ENCODE data around the gene GRIK4. TPM values are rescaled to one million over a fixed set of nuclear protein-coding genes. Genes with fewer than 3 reads are reported as not detected.
A peak's percentile ranks its signal among the peaks of the same experiment; 100 is the strongest.
"Not testable (repeated sequence)": the region's sequence is repeated elsewhere in the genome, so short reads cannot be mapped to it uniquely, and the experiment has no call there.

The GRIK4 gene
- total RNA-seq, 1 experiment from 2014 or later = 0.14 TPM

DNA sequence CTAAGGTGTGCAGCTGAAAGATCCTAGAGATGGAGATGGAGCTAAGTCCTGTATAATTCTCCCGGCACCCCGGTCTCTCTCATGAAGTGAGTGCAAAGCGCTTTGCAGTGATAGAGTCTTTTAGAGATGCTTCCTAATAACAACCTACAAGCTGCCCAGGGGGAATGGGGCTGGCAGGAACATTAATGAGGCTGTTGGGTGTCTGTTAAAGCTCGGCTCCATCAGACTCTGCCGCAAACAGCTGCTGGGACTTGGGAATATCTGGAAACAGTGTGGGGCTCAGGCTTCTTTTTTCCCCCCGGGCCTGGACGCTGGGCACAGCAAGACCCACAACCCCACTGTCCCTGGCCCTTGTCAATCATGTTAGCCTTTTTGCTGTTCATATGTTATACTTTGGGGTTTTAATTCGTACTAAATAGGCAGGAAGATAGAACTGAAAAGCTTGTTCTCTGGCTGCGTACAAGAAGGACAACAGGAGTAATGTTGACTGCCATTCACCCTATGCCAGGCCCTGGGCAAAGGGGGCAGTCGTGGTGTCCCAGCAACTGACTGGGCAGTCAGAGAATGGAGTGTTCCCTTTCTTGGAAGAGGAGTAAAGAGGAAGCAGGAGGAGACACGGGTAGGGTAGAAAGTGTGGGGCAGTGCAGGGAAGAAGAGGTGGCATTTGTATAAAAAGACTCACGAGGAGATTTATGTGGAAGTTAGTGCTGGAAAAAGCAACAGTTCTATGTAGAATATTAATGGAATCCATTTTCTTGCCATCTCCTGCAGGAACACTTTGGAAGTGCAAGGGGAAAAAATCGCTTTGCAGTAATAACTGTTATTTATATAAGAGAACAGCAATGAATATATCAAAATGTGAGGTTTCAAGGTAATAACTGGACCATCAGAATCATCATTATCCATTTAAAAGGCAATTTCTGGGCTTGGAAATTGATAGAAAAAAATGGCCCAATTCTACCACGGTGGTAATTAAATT is 232.8 kb downstream of the GRIK4 start:
- DNase-seq (ENCODE audit: low spot score) = no peak

DNA sequence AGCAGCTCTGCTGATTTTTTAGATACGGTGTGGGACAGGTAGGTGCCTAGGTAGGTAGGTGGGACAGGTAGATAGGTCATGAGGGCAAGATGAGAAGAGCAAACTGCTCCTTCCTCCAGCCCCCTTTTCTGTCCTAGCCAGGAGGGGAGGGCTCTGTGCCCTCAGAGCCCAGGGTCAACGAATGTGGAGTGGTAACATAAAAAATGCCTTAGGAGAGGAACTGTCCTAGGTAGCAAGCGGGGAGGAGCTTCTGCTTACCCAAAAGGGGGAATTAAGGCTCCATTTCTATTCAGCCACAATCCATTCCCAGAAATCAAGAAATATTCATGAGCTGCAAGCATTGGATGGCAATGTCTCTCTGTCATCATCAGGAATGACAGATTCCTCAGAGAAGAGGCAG is 234.8 kb downstream of the GRIK4 start:
- DNase-seq (ENCODE audit: low spot score) = no peak

DNA sequence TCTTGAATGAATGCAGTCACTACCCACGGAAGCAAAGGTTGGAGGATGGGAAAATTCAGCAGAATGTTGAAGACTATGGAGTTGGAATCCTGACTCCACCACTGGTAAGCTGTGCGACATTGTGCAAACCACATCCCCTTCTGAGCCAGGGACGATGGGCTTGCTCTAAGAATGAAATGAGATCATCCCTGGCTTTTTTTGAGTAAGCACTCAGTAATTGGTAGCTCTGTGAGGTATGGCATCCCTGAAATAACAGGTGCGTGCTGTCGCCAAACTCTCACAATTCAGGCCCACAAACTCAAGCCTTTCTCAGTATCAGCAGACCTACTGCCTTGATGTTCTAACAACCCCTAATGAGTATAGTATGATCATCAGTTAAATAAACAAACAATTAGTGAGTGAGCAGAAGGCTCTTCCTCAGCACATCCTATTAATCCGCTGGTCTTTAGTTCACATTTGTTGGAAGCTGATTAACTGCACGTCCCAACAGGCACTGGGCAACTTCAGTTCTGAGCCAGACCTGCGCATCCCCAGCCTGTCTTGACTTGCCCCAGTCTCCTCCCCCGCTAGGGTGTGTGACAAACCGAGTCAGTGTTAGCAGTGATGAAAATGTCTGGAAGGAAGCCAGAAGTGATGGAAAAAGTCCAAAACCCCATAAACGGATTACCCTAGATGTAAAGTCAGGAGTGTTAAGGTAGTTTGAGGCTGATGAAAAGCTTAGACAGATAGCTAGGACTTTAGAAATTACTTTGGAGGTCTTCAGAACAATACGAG is 235.5 kb downstream of the GRIK4 start:
- DNase-seq (ENCODE audit: low spot score) = no peak

DNA sequence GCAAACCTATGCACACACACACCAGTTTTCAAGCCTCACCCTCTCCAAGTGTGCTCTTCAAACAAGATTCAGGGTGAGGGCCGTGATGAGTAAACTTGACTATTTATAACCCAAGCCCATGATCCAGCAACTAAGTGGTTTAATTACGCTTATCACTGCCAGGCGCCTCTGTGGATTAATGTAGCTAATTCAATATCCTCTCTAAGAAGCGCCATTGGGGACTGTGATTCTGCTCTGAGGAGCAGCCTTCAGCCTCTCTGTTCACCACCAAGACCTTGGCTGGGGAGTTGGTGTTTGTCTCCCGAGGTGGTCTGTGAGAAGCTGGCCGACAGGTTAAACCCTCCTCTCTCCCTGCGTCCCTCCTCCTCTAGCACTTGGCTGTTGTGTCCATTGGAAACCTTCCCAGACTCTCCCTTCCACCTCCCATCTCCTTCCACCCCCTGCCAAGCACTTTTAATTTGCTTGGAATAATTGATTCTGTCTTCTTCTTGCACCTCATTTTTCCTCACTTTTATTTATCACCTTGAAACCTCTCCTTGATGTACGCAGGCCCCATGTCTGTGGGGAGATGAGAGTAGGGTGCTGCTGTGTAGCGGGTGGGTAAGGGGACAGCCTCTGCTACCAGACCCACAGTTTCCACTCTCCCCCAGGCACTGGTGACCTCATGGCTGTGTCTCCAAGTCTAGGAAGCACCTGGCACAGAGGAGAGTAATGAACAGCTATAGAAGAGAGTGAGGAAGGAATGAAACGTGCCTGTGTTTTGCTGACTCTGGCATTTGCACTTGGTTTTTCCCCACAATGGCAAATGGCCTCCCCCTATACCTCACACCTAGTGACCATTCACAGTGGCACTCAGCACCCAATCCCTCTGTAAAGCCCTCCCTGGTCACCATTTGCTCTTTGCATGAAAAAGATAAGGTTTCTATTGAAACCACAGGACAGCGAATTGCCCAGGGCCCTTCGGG is 236.6 kb downstream of the GRIK4 start:
- no peak for DNase-seq (ENCODE audit: low spot score)

DNA sequence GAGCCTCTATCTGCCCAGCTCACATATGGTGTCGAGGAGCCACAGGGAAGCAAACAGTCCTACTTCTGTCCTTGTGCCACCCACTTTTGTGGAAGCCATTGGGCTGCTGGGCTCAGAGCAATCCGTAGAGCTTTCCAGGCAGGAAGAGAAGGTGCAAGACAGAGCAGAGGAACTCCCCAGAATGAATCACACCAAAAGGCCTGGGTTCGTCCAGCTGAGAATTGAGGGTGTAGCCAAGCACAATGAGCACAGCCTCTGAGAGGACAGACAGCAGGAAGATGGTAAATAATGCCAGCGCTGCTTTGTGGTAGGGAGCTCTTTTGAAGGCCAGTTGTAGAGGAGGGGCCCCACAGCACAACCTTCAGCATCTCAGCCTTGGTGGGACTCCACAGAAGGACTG is 237.8 kb downstream of the GRIK4 start:
- DNase-seq (ENCODE audit: low spot score) = no peak

DNA sequence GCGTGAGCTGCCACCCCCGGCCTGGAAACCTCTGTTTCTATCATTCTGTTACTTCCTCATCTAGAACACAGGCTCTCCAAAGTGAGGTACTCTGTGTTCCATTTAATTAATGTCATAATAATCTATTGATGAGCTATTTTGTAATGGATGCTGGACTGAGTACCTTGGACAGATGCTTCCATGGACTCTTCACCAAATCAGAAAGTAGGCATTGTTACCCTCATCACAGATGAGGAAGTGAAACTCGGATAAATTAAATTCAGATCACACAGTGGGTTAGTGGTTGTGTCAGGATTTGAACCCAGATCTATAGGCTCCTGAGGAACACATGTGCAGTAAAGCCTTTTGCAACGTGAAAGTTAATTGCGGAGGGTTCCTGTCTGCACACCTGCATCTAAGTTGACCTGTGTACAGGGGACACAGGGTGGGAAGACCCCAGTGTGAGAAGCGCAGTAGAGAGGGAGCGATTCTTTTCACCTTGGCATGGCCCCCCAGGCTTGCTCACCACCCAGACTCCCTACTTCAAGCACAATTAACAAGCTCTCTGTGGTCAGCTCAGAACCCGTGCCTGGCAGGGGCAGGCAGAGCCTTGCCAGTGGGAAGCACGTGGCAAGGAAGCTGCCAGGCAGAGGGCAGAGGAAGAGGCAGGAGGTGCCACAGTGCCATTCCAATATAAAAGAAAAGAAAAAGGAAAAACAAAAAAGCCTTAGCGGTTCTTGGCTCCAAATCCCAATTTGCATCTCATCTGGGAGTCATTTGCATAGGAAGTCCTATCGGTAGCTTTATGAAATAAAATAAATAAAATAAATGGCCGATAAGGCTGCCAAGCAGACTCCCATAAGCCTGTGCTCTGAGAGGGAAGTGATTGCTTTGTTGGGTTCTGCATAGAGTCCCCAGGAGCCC is 239.3 kb downstream of the GRIK4 start:
- no peak for DNase-seq (ENCODE audit: low spot score)

DNA sequence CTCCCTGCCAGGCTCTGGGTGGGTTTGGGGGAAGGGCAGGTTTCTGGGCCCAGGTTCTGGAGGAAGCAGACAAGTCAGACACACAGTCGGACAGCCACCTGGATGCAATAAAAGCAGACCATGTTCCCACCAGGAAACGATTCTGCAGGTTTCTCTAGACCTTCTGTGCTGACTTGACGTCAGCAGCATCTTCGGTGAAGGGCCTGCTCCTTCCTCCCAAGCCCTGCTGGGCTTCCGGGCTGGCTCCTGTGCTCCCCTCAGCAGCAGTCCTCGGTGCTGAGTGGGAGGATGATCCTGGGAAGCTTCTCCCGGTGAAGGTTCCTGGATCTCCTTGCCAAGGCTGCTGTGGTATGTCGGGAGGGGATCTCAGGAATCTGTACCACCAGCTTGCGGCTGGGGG is 240.0 kb downstream of the GRIK4 start:
- DNase-seq (ENCODE audit: low spot score) = no peak

DNA sequence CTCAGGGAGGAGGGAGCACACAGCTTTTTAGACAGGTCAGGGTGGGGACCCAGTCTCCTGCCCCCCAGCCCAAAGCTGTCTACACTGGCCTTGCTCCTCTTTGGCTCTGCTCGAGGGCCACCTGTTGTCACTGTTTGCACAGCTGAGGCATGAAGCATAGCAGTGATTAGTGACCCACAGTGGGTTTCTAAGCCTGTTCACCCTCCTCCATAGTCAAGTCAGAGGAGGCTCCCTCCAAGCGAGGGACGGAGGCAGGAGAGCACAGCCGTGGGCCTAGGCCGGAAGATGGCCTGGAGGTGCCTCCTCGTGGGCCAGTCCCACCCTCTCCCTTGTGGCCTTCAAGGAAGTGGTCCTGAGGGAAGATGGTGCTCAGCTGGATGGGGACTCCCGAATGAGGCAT is 241.1 kb downstream of the GRIK4 start:
- no peak for DNase-seq (ENCODE audit: low spot score)

DNA sequence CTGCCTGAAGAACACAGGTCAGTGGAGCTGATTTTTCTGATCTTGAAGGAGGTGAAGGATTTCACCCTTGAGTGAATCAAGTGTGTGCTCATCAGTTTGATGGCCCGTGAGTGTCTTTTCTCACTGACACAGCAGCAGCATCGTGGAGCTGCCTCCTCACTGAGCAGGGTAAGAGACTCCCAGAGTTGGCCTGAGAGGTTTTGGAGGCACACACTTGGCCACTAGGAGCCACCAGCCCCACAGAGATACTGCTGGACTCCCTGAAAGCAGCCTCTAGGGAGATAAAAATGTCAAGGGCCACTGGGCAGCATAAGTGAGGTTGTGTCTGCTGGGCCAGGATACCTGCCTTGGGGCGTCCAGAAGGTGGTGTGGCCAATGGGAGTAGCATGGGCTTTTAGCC is 245.4 kb downstream of the GRIK4 start:
- DNase-seq (ENCODE audit: low spot score) = no peak

DNA sequence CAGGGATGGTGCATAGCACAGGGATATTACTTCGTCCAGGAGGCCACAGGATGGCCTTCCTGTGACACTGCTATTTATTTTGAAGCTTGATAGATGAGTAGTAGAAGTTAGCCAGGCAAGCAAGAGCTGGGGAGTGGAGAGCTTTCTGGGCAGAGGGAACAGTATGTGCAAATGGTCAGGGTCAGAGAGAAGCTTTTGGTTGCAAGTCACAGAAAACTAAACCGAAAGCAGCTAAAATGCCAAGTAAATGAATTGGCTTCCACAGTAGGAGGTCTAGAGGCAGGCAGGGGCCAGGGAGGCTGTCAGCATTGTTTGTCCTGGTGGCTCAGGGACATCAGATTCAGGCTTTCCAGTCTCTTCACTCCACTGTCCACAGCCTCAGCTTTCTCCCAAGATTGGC is 247.5 kb downstream of the GRIK4 start:
- no peak for DNase-seq (ENCODE audit: low spot score)

DNA sequence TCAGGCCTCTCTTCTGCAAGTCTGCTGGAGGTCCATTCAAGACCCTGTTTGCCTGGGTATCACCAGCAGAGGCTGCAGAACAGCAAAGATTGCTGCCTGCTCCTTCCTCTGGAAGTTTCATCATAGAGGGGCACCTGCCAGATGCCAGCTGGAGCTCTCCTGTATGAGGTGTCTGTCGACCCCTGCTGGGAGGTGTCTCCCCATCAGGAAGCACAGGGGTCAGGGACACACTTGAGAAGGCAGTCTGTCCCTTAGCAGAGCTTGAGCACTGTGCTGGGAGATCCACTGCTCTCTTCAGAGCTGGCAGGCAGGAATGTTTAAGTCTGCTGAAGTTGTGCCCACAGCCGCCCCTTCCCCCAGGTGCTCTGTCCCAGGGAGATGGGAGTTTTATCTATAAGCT is 254.2 kb downstream of the GRIK4 start:
- DNase-seq (ENCODE audit: low spot score) = not testable (repeated sequence)

DNA sequence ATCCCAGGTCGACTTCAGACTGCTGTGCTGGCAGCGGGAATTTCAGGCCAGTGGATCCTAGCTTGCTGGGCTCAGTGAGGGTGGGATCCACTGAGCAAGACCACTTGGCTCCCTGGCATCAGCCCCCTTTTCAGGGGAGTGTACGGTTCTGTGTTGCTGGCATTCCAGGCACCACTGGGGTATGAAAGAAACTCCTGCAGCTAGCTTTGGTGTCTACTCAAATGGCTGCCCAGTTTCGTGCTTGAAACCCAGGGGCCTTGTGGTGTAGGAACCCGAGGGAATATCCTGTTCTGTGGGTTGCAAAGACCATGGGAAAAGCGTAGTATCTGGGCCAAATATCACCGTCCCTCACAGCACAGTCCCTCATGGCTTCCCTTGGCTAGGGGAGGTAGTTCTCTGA is 254.8 kb downstream of the GRIK4 start:
- no peak for DNase-seq (ENCODE audit: low spot score)

DNA sequence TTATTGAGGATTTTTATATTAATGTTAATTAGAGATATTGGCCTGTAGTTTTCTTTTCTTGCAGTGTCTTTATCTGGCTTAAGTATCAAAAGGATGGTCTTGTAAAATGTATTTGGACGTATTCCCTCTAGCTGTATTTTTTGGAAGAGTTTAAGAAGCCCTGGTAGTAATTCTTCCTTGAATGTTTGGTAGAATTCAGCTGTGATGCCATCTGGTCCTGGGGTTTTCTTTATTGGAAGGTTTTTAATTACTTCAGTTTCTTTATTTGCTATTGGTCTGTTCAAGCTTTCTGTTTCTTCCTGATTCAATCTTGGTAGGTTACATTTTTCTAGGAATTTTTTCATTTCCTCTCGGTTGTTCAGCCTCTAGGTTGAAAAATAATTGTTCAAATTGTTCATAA is 257.4 kb downstream of the GRIK4 start:
- DNase-seq (ENCODE audit: low spot score) = no peak

DNA sequence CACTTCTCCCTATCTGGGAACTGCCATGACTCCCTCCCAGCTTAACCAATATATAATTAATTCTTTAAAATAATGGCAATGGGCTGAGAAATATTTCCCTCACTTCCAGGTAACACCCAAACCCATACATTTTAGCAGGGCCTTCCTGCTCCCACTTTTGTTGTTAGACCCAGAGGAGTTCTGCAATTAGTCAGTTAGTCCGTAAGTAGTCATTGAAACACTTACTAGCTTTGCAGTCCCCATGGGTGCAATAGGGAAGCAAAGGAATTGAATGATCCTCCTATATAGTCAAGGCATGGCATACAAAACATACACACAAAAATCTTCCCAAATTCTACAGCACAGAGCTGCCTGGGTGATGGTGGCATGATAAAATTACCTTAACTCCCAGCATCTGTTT is 258.4 kb downstream of the GRIK4 start:
- no peak for DNase-seq (ENCODE audit: low spot score)

DNA sequence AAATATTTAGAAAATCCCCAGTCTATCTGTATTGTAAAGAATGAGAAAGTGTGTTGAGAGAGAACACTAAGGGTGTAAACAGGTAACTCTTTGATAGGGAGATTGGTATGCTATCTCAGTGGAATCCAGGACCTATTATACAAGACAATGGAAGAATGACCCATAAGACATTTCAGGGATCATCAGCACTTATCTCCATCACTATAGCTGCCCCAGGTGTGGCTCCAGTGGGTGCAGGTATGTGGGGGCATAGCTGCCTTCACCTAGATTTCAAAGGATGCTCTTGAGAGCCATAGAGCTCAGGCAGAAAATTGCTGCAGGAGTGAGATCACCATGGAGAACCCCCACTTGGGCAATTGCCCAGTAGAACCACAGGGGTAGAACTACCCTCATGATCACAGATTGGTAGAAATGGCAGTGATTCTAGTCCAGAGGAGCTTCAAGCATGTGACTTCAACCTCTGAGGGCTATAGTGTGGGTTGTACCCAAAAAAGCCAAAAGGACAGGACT is 260.1 kb downstream of the GRIK4 start:
- no peak for DNase-seq (ENCODE audit: low spot score)

DNA sequence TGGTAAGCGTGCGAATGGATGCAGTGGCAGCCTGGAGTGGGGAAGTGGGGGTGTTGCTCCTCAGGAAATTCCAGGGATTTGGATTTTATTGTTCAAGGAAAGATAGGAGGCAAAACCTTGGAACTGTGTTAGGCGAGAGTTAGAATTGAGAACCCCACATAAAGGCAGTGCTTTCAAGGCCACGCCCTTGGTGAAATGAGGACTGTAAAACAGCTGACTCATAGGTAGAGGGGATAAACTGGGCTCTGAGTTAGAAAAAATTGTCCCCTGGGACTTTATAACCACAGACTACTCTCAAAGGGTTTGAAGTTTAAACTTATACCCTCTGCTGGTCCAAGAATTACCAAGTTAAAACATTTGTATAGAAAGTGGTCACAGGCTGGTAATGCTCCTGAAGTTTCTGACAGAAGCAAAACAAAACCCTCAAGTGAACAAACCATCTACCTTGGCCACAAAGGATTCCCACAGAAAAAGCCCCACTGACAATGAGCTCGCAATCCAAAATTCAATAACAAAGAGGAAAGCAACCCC is 262.0 kb downstream of the GRIK4 start:
- peak; percentile 59 for DNase-seq (ENCODE audit: low spot score)

DNA sequence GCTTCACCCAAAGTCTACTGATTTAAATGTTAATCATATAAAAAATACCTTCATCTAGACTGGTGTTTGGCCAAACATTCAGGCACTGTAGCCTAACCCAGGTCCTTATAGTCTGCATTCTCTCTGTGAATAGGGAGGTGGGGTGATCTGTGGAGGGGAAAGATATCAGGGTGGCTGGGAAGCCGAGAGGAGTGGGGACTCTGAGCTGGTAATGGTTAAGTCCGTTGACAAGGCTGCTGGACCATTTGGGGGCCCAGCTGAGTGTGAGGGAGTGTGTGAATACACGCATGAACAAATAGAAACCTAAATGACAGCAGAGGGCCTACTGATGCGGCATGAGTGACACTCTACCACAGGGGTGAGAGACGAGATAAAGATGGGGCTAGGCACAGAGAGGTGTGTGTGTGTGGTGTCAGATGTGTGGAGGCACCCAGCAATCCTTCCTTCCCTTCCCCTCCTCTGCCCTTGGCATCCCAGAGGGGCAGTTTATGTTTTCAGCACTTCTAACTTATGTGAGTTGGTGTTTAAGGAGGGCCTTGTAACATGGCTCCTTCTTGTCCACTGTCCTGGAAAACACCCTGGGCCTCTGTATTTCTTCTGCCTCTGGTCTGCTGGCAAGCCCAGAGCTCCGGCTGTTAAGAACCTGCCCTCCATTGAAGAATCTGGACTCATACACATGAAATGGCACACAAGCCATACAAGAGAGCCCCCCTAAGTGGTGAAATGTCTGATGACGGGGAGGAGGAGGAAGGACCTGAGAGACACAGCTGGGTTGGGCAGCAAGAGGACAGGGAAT is 263.2 kb downstream of the GRIK4 start:
- DNase-seq (ENCODE audit: low spot score) = no peak

DNA sequence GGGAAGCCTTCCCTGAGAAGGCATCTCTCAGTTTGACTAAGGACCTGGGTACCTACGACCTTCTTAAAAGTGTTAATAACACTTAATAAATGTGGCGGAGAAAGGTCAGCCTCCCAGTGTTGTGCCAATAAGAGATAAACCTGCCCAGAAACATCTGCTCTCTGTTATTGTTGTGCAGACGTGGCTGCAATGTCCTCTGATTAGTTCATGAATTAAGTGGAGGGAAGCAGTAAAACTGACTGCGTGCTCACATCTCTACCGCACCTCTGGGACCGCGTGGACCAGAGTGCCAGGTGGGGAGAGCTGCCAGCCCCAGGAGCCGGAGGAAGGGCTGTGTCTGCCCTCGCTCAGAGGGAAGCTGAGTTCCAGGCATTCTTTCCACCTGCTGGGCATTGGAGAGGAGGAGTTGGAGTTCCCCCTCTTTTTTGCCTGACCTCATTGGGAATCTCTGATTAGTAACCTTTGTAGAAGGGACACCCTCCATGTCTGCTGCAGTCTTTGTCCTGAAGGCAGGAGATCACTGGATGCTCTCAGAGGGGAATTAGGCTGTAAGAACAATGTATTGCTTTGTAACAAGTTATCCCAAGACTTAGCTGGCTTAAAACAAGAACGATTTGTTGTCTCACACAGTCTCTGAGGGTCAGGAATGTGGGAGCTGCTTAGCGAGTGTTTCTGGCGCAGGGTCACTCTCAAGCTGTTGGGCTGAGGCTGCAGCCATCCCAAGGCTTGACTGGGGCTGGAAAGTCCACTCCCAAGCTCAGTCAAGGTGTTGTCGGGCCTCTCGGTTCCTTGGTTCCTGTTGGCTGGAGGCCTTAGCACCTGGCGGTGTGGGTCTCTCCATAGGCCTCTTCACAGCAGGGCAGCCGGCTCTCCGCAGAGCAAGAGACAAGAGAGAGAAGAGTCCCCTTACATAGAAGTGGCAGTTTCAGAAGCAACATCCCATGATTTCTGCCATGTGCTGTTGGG is 264.7 kb downstream of the GRIK4 start:
- no peak for DNase-seq (ENCODE audit: low spot score)
